K562 (cell line): ENCODE data around the gene SLC33A1. TPM values are rescaled to one million over a fixed set of nuclear protein-coding genes. Genes with fewer than 3 reads are reported as not detected.

Experiments used
- BRF2 ChIP-seq: IDR thresholded peaks from 3 replicates; pipeline ENCODE4 v1.6.1; 2011; ENCODE audit warnings: borderline replicate concordance, mild to moderate bottlenecking; ENCODE audit not compliant: insufficient read length, insufficient read depth
- CBX2 ChIP-seq: fragments of 200-600 bp; sonication (generic); IDR thresholded peaks from one replicate; pipeline ENCODE4 v1.6.1; 2012; ENCODE audit warnings: mild to moderate bottlenecking, low read length, inconsistent platforms; ENCODE audit not compliant: insufficient read depth, poor library complexity, severe bottlenecking
- CREB5 ChIP-seq: fragments of 250-450 bp; sonication (Bioruptor Pico); IDR thresholded peaks from 2 replicates; pipeline ENCODE4 v1.5.0; 2020; ENCODE audit warnings: mild to moderate bottlenecking
- DDX20 ChIP-seq: fragments of 450-650 bp; IDR thresholded peaks from 2 replicates; pipeline ENCODE4 v1.6.1; 2016; ENCODE audit warnings: missing genetic modification characterization, low read depth, mild to moderate bottlenecking, missing compliant biosample characterization, moderate library complexity
- HDAC8 ChIP-seq: fragments of 450-650 bp; IDR thresholded peaks from 2 replicates; pipeline ENCODE4 v1.6.1; 2016; ENCODE audit warnings: mild to moderate bottlenecking, missing genetic modification characterization, moderate library complexity, missing compliant biosample characterization
- IRF9 ChIP-seq: fragments of 450-650 bp; IDR thresholded peaks from 2 replicates; pipeline ENCODE4 v1.6.1; 2016; ENCODE audit warnings: missing biosample characterization, missing genetic modification characterization
- TEAD1 ChIP-seq, 2 experiments: fragments of 450-650 bp in 1 of 2; sonication (generic) in 1 of 2; formaldehyde crosslinking; IDR thresholded peaks; 2 replicates each; pipeline versions ENCODE4 v1.4.0 to v1.8.0; 2020 to 2022; ENCODE audit warnings: mild to moderate bottlenecking in 2 of 2, missing genetic modification reagents in 1 of 2
- ZNF318 ChIP-seq, 2 experiments: fragments of 450-650 bp; IDR thresholded peaks; 2 replicates each; pipeline ENCODE4 v1.6.1; 2016; ENCODE audit warnings: mild to moderate bottlenecking in 2 of 2, borderline replicate concordance in 1 of 2, low read depth in 1 of 2, moderate library complexity in 1 of 2
- ZNF449 ChIP-seq: fragments of 250-450 bp; sonication (Bioruptor Pico); IDR thresholded peaks from 2 replicates; pipeline ENCODE4 v1.8.0; 2022; ENCODE audit warnings: moderate library complexity, mild to moderate bottlenecking, inconsistent platforms
- polyA plus RNA-seq, 8 experiments: library from polyadenylated mRNA; depleted of rRNA in 4 of 8; stranded (reverse) in 5 of 8; unstranded in 3 of 8; fragments of >200 nt; fragmentation: Nextera tagmentation in 2 of 8; fragmentation: Illumina TruSeq in 1 of 8; extraction: Ambion mirVana in 2 of 8; extraction: Trizol in 1 of 8; gene quantifications; 2 replicates each; pipeline versions ENCODE4 v1.2.1 to v1.2.3, GENCODE V29; 2011 to 2014; ENCODE audit warnings: inconsistent platforms in 1 of 8, missing spikeins in 1 of 8
- total RNA-seq, 7 experiments: library from RNA; depleted of rRNA in 6 of 7; stranded (reverse); fragments of >200 nt in 6 of 7; fragmentation: Illumina TruSeq in 2 of 7; extraction: Trizol in 2 of 7; gene quantifications; 2 replicates each; pipeline versions ENCODE4 v1.2.1 to v1.2.3, GENCODE V29; 2011 to 2021; ENCODE audit warnings: low replicate concordance in 1 of 7

Gene SLC33A1
- total and polyA plus RNA-seq, 9 of the 15 experiments (the other 6 are each of a cell fraction or from before 2014, with no cell fraction given): 6.2 to 26.8 (median 19.6) TPM

GRCh38 chr3:155861476-155862183, 7.4 kb upstream of the SLC33A1 start (continued):
- TF ChIP-seq ZNF318 (IDR thresholded peaks at IDR 0.05; ENCODE audit: borderline replicate concordance in 1 of 2, low read depth in 1 of 2) (no peak), CBX2 (no peak), IRF9 (tag) (peak; percentile 57; the same call in 1 of the 2 replicates), TEAD1 (CRISPR knock-in tag; IDR thresholded peaks at IDR 0.05) (0 out of 4 replicates have a peak, but pooled peaks of 1 of the 2 experiments have one; percentile 35), HDAC8 (tag) (no peak), CREB5 (CRISPR knock-in tag) (peak; percentile 40; the same call in 1 of the 2 replicates), ZNF449 (CRISPR knock-in tag) (peak; percentile 32; the same call in 1 of the 2 replicates), BRF2 (no peak), DDX20 (tag) (peak; percentile 84)
